Hepatocyte (in vitro differentiated cells): ENCODE data around the gene TOMM22. TPM values are rescaled to one million over a fixed set of nuclear protein-coding genes. Genes with fewer than 3 reads are reported as not detected.
A peak's percentile ranks its signal among the peaks of the same experiment; 100 is the strongest.

Experiments
- DNase-seq: peaks from one replicate; pipeline ENCODE4 v3.0.0-alpha.2; 2016; ENCODE audit warnings: low spot score
- H2AFZ ChIP-seq: fragments of 200-600 bp; sonication (generic); 2 replicates; pipeline ENCODE4 v1.6.0; 2016; ENCODE audit warnings: antibody characterized with exemption, mild to moderate bottlenecking
- H3K27ac ChIP-seq: fragments of 200-600 bp; sonication (generic); 2 replicates; pipeline ENCODE4 v1.5.1; 2016; ENCODE audit warnings: mild to moderate bottlenecking
- H3K27me3 ChIP-seq: fragments of 200-600 bp; sonication (generic); 2 replicates; pipeline ENCODE4 v1.6.1; 2016
- H3K36me3 ChIP-seq: fragments of 200-600 bp; sonication (generic); replicated peaks from 2 replicates; pipeline ENCODE4 v1.5.1; 2016; ENCODE audit warnings: low read depth; ENCODE audit not compliant: insufficient read depth
- H3K4me1 ChIP-seq: fragments of 200-600 bp; sonication (generic); 2 replicates; pipeline ENCODE4 v1.5.1; 2016; ENCODE audit warnings: mild to moderate bottlenecking, moderate library complexity; ENCODE audit not compliant: insufficient read depth
- H3K4me2 ChIP-seq: fragments of 200-600 bp; sonication (generic); 2 replicates; pipeline ENCODE4 v1.6.0; 2016
- H3K4me3 ChIP-seq: fragments of 200-600 bp; sonication (generic); 2 replicates; pipeline ENCODE4 v1.5.1; 2016; ENCODE audit warnings: mild to moderate bottlenecking
- H3K79me2 ChIP-seq: fragments of 200-600 bp; sonication (generic); 2 replicates; pipeline ENCODE4 v1.6.0; 2017; ENCODE audit warnings: mild to moderate bottlenecking
- H3K9me2 ChIP-seq: fragments of 200-600 bp; sonication (generic); replicated peaks from 2 replicates; pipeline ENCODE4 v1.6.0; 2017; ENCODE audit warnings: mild to moderate bottlenecking; ENCODE audit not compliant: insufficient read depth
- H3K9me3 ChIP-seq: fragments of 200-600 bp; sonication (generic); 2 replicates; pipeline ENCODE4 v1.5.1; 2016; ENCODE audit warnings: low read depth, mild to moderate bottlenecking
- H4K20me1 ChIP-seq: fragments of 200-600 bp; sonication (generic); 2 replicates; pipeline ENCODE4 v1.6.0; 2016; ENCODE audit warnings: mild to moderate bottlenecking; ENCODE audit not compliant: insufficient read depth, poor library complexity, severe bottlenecking
- CTCF ChIP-seq: fragments of 200-600 bp; sonication (generic); IDR thresholded peaks from 2 replicates; pipeline ENCODE4 v1.5.1; 2016; ENCODE audit warnings: antibody characterized with exemption, mild to moderate bottlenecking; ENCODE audit not compliant: poor library complexity
- EZH2 ChIP-seq: fragments of 200-600 bp; sonication (generic); IDR thresholded peaks from 2 replicates; pipeline ENCODE4 v1.6.1; 2016; ENCODE audit warnings: antibody characterized with exemption, mild to moderate bottlenecking, borderline replicate concordance
- EZH2phosphoT487 ChIP-seq: fragments of 200-600 bp; sonication (generic); IDR thresholded peaks from one replicate; pipeline ENCODE4 v1.6.1; 2018; ENCODE audit warnings: antibody characterized with exemption, mild to moderate bottlenecking, low read depth, moderate library complexity; ENCODE audit not compliant: unreplicated experiment, severe bottlenecking
- WGBS: methylation state at CpG from one replicate; pipeline ENCODE4 v1.1.6; 2016; ENCODE audit warnings: low lambda C conversion rate; ENCODE audit errors: missing lambda C conversion rate; 5-methylcytosine and 5-hydroxymethylcytosine counted together
- polyA plus RNA-seq: library from polyadenylated mRNA; unstranded; fragments of >200 nt; fragmentation: Nextera tagmentation; extraction: Ambion mirVana; gene quantifications from 2 replicates; pipeline ENCODE4 v1.2.1, GENCODE V29; 2016
- total RNA-seq: library from RNA; depleted of rRNA; stranded (reverse); fragments of >200 nt; gene quantifications from 2 replicates; pipeline ENCODE4 v1.2.3, GENCODE V29; 2014

TOMM22 gene
- total and polyA plus RNA-seq, 2 experiments from 2014 or later, result 57.7 to 80.3 TPM

- H3K79me2 ChIP-seq, result peaks cover 41% of the 10 kb centered on the region
- H3K9me3 ChIP-seq, result no peaks in the 10 kb centered on the region
- H3K4me2 ChIP-seq, result no peak overlapping the region
- H2AFZ ChIP-seq, result no peak overlapping the region
- peaks cover 8% of the 10 kb centered on the region for H4K20me1 ChIP-seq
- no peaks in the 10 kb centered on the region for H3K9me2 ChIP-seq
- peaks cover 8% of the 10 kb centered on the region for H3K4me1 ChIP-seq
- H3K27ac ChIP-seq, result no peak overlapping the region
- no peak for DNase-seq
- no peak overlapping the region for H3K4me3 ChIP-seq
- no peak for TF ChIP-seq CTCF
- TF ChIP-seq EZH2phosphoT487, result no peak
- no peak for TF ChIP-seq EZH2
- H3K36me3 ChIP-seq, result peaks cover 4% of the 10 kb centered on the region
- no peaks in the 10 kb centered on the region for H3K27me3 ChIP-seq
- WGBS, result 95% methylated on average over 9 of the region's 9 CpGs
These were observed 3.1 kb downstream of the TOMM22 start for GRCh38 chr22:38684895-38685294.

GRCh38 chr22:38685761-38686160 lies 4.0 kb downstream of the TOMM22 start:
- Histone ChIP-seq H3K9me2 (no peaks in the 10 kb centered on the region), H2AFZ (no peak overlapping the region), H4K20me1 (peaks cover 11% of the 10 kb centered on the region), H3K4me2 (no peak overlapping the region), H3K27me3 (no peaks in the 10 kb centered on the region), H3K27ac (no peak overlapping the region), H3K36me3 (peaks cover 4% of the 10 kb centered on the region), H3K4me3 (no peak overlapping the region), H3K79me2 (peaks cover 50% of the 10 kb centered on the region), H3K9me3 (no peaks in the 10 kb centered on the region), H3K4me1 (peaks cover 8% of the 10 kb centered on the region)
- no peak for DNase-seq
- no peak for TF ChIP-seq CTCF
- no peak for TF ChIP-seq EZH2phosphoT487
- no peak for TF ChIP-seq EZH2
- 100% methylated on average over 1 of the region's 1 CpG for WGBS

- peaks cover 4% of the 10 kb centered on the region for H3K36me3 ChIP-seq
- 53% methylated on average over 1 of the region's 1 CpG for WGBS
These were observed 7.9 kb downstream of the TOMM22 start for GRCh38 chr22:38689651-38690050.

More at GRCh38 chr22:38689651-38690050, 7.9 kb downstream of the TOMM22 start:
- no peak overlapping the region for H3K4me3 ChIP-seq
- TF ChIP-seq CTCF (no peak), EZH2phosphoT487 (no peak), EZH2 (no peak)
- no peaks in the 10 kb centered on the region for H3K27me3 ChIP-seq
- no peaks in the 10 kb centered on the region for H3K9me2 ChIP-seq
- H3K27ac ChIP-seq, result peak overlapping the region; percentile 100
- no peak overlapping the region for H3K4me2 ChIP-seq
- no peak for DNase-seq
- H3K9me3 ChIP-seq, result no peaks in the 10 kb centered on the region
- no peak overlapping the region for H2AFZ ChIP-seq
- peaks cover 18% of the 10 kb centered on the region for H3K4me1 ChIP-seq
- peaks cover 71% of the 10 kb centered on the region for H3K79me2 ChIP-seq
- H4K20me1 ChIP-seq, result peaks cover 14% of the 10 kb centered on the region
